A204.1 (cell line): ENCODE data around the gene C2CD4A.

Source experiments
- FAIRE-seq: peaks from 2 replicates; lab custom pipeline; 2012; peaks lifted over from hg19 to GRCh38; lab: Jason Lieb, UNC

The C2CD4A gene

DNA sequence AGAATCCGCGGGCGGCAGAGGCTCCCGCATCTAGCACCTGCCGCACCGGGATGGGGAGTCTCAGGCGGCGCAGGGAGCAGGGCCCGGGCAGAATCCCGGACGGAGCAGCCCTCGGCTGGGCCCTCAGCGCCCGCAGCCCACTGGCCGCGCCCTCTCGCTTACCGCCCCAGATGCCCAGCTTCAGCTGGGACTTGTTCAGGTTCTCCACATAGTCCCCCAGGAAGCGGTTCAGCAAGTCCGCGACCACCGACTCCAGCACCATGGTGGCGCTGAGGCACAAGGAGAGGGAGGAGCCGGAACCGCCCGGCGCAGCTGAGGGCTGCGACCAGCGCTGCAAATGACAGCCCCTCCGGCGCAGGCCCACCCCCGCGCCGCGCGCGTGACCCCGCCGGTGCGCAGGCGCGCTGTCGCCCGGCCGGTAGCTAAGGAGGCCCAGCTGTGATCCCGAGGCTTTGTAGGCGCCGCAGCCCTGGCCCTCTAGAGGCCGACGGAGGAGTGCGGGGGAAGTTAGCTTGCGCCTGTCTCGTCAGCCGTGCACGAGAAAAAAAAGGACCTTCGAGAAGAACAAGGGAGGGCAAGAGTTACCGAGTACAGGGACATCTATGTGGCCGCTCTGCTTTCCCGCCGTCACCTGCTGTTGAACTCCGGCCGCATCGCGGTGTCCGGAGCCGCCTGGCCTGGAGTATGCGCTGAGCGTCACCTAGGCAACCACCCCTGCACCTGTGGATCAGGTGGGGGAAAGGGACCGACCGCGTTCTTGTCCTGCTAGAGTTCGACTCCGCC is 6.5 kb upstream of the C2CD4A start, which contains the start of gene VPS13C:
Gene VPS13C, minus strand, starts transcription at position 335 of the 783 bp plus-strand sequence. Its CDS starts 73 bp downstream, at position 262.
- FAIRE-seq = no peak

DNA sequence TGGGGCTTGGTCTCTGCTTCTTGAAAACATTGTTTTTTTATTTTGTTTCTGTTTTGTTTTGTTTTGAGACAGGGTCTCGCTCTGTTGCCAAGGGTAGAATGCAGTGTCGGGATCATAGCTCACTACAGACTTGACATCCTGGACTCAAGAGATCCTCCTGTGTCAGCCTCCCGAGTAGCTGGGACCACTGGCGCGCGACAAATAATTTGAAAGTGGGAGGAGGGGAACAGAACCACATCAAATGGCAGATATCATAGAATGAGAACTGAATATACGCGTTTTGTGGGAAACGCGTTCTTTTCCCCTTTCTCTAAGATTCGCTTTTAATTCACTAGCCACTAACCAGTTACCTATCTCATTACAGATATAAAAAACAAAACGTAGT is 5.9 kb upstream of the C2CD4A start:
- FAIRE-seq = no peak

- no peak for FAIRE-seq
These were observed 2.7 kb upstream of the C2CD4A start for GRCh38 chr15:62063825-62064635.

DNA sequence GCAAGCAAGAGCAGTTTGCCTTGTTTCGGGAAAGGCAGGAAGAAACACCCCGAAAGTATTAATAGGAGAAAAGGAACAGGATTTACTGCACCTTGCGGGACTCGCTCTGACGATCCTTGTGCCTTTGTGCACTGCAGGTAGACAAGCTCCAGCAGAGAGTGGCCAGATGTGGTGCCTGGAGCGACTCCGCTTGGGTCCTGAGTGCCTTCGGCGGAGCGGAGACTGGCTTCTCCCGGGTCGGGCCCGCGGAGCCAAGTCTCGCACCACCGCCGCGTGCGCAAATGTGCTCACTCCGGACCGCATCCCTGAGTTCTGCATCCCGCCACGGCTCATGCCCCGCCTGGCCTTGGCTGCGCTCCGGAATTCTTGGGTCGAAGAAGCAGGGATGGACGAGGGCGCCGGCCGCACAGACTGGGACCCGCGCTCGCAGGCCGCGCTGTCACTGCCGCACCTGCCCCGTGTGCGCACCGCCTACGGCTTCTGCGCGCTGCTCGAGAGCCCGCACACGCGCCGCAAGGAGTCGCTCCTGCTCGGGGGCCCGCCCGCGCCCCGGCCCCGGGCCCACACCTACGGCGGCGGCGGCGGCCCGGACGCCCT is 769 bp downstream of the C2CD4A start:
- no peak for FAIRE-seq

- no peak for FAIRE-seq
These were observed 1.5 kb downstream of the C2CD4A start for GRCh38 chr15:62068071-62068809.

- FAIRE-seq = no peak
These were observed 2.0 kb downstream of the C2CD4A start for GRCh38 chr15:62068810-62069167.

DNA sequence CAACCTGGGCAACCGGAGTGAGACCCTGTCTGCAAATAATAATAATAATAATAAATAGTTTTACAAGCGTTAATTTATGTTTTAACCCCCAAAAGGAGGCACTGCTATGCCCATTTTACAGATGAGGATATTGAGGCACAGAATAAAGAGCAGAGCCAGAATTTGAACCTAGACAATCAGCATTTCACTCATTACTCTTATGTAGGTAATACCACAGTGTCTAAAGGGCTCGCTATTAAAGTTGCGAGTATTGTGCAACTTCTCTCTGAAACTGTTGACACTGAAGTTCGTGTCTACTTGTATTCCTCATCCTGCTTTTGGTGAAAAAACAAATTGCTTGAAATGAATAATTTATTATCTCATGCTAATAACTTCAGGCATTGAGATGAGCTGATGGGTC is 2.8 kb downstream of the C2CD4A start:
- no peak for FAIRE-seq

DNA sequence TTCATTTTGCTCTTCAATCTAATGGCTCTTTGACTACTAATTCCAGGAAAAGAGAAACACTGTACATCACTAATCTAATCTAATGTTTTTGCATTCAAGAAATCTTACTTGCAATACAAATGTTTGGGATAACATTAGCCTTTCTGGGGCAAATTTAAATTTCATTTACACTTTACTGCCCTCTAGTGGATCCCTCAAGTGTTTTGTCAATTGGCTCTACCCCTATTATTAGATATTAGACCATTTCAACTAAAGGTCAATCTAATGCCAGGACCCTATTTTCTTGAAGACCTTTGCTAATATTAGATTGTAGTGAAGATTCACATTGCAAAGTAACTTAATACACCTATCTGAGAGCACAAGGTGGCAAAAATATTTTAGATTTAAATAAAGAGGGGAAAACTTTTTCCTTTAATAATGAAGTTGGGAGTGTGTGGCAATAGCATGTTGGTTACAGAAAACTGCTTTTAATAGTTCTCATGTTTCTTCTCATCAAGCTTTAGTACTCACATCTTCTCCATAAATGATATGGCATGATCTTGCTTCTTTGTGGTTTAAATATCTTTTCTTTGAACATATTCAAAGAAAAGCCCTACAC is 5.0 kb downstream of the C2CD4A start:
- peak; percentile 97 for FAIRE-seq

GRCh38 chr15:62075595-62076277 is 9.0 kb downstream of the C2CD4A start:
- no peak for FAIRE-seq

- FAIRE-seq = no peak
These were observed 12.8 kb downstream of the C2CD4A start for GRCh38 chr15:62079594-62079993.

DNA sequence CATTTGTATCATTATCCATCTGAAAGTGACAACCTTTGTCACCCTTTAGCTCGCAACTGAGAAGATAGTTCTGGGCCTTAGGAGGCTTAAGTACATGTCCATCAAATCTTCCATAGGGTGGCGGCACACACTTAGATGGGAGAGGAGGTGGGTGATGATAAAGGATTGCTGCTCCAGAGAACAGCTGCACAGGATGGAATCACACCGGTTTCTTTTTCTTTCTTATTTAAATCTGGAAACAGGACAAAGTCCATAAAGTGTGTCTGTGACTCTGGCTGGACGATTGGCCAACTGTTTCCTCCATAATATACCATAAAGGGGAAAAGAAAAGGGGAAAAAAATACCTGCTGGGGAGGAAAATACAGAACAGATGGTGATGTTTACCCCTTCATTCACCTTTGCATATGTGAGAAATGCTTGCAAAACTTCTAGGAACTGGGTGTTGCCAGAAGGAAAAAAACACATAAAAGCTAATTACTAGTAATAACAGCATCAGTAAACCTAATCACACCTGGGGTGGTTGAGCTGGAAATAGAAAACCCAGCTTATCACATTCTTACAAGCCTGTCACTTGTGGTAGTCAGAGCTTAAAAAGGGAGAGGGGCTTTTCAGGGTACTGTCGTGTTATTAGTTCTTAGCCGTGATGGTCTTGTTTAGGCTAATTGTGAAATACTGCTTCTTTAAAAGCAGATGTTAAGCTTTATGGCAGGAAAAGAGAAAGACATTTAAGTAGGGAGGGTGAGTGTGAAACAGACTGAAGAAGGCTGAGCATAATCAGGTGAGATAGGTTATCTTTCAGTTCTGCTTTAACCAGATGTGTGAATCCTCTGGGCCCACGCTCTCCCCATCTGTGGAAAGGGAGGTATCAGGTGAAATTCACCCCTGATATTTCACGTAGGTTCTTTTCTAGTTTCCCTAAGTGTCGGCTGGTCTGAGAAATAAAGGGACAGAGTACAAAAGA is 16.7 kb downstream of the C2CD4A start:
- FAIRE-seq = no peak

DNA sequence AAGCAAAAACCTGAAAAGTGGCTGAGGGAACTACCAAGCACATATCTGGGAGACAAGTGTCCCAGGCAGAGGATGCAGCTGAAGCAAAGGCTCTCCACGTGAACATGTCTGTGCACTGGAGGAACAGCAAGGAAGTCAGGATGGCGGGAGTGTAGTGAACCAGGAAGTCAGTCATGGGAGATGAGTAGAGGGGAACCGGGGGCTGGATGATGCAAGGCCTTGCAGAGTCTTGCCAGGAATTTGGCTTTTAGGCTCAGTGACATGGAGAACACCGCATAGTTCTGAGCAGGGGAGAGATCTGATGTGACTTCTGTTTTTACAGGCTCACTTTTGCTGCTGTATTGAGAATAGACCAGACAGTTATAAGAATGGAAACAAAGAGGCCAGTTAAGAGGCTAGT is 19.0 kb downstream of the C2CD4A start:
- no peak for FAIRE-seq

GRCh38 chr15:62087671-62088352 is 21.0 kb downstream of the C2CD4A start:
- no peak for FAIRE-seq

GRCh38 chr15:62088353-62088693 is 21.5 kb downstream of the C2CD4A start:
- FAIRE-seq = no peak

- no peak for FAIRE-seq
These were observed 22.8 kb downstream of the C2CD4A start for GRCh38 chr15:62089616-62090015.

DNA sequence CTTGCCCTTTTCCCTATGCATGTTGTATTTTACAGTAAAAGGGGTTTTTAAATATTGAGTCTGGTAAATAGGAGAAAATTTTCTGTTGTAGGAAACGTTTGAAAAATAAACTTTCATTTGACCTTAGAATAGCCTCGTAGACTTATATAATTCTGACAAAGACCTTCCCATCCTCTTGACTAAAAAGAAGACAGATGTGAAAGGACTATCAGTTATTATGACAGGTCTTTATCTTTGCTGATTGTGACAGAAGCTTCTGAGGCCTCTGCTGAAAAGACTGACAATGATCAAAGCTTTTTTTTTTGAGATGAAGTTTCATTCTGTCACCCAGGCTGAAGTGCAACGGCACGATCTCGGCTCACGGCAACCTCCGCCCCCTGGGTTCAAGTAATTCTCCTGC is 24.2 kb downstream of the C2CD4A start:
- no peak for FAIRE-seq

GRCh38 chr15:62093809-62094208 is 27.0 kb downstream of the C2CD4A start:
- FAIRE-seq = no peak

DNA sequence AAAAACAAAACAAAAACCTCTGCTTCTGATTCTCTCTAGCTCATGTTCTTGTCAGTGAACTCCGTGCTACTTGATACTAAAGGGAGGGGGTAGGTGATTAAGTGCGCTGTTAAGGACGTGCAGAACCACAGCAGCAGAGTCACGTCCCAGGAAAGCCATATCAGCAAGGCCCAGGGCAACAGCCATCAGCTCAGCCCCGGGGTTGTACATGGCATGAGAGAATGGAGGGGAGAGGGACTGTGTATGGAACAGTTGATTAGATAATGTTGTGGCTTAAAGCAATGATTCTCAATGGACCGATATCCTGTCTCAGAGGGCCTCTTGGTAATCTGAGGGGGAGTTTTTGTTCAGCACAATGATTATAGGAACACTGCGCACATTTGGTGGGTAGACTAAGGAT is 27.6 kb downstream of the C2CD4A start:
- FAIRE-seq = no peak

- FAIRE-seq = no peak
These were observed 32.4 kb downstream of the C2CD4A start for GRCh38 chr15:62099094-62099601.

- FAIRE-seq = no peak
These were observed 36.7 kb downstream of the C2CD4A start for GRCh38 chr15:62103431-62103830.
